HG03520 (cell line): Measurements from ENCODE around the gene LENG9.
A peak's percentile ranks its signal among the peaks of the same experiment; 100 is the strongest.
"Not testable (repeated sequence)": the region's sequence is repeated elsewhere in the genome, so short reads cannot be mapped to it uniquely, and the experiment has no call there.

ENCODE experiments used
- ATAC-seq: cut with Tn5 transposase; IDR thresholded peaks from one replicate; pipeline ENCODE4 v1.9.1; 2021; ENCODE audit warnings: mild to moderate bottlenecking, moderate library complexity; ENCODE audit not compliant: unreplicated experiment

LENG9 gene

GRCh38 chr19:54463531-54464043, at the start of gene LENG9:
TSS of gene LENG9 (minus strand) at chr19:54463778. CDS start at chr19:54463526, 252 bp downstream.
- peak; percentile 40 for ATAC-seq

GRCh38 chr19:54509200-54509940, 45.8 kb upstream of the LENG9 start:
- ATAC-seq = not testable (repeated sequence)

- ATAC-seq = not testable (repeated sequence)
Observed at GRCh38 chr19:54508487-54508886, 44.9 kb upstream of the LENG9 start.

- ATAC-seq = no peak
Observed at GRCh38 chr19:54507824-54508223, 44.2 kb upstream of the LENG9 start.

- not testable (repeated sequence) for ATAC-seq
Observed at GRCh38 chr19:54507038-54507717, 43.6 kb upstream of the LENG9 start.

GRCh38 chr19:54506079-54506478, 42.5 kb upstream of the LENG9 start:
- no peak for ATAC-seq

GRCh38 chr19:54505542-54505941, 42.0 kb upstream of the LENG9 start:
- ATAC-seq = not testable (repeated sequence)

GRCh38 chr19:54502518-54503048, 39.0 kb upstream of the LENG9 start, which contains the start of gene LAIR2:
TSS of gene LAIR2 (plus strand) at chr19:54502831. CDS start at chr19:54502919, 88 bp downstream.
- ATAC-seq = no peak

GRCh38 chr19:54498451-54498772, 34.8 kb upstream of the LENG9 start:
- ATAC-seq = not testable (repeated sequence)

GRCh38 chr19:54497747-54498450, 34.3 kb upstream of the LENG9 start:
- not testable (repeated sequence) for ATAC-seq

GRCh38 chr19:54495284-54495683, 31.7 kb upstream of the LENG9 start:
- not testable (repeated sequence) for ATAC-seq

GRCh38 chr19:54493967-54494585, 30.5 kb upstream of the LENG9 start:
- no peak for ATAC-seq

GRCh38 chr19:54493056-54493455, 29.5 kb upstream of the LENG9 start:
- not testable (repeated sequence) for ATAC-seq

GRCh38 chr19:54492568-54492967, 29.0 kb upstream of the LENG9 start:
- no peak for ATAC-seq

- no peak for ATAC-seq
Observed at GRCh38 chr19:54489766-54490165, 26.2 kb upstream of the LENG9 start.

- ATAC-seq = no peak
Observed at GRCh38 chr19:54489341-54489740, 25.8 kb upstream of the LENG9 start.

- ATAC-seq = no peak
Observed at GRCh38 chr19:54485851-54486250, 22.3 kb upstream of the LENG9 start.

- no peak for ATAC-seq
Observed at GRCh38 chr19:54484451-54484850, 20.9 kb upstream of the LENG9 start.

GRCh38 chr19:54482889-54483288, 19.3 kb upstream of the LENG9 start:
- no peak for ATAC-seq

- ATAC-seq = no peak
Observed at GRCh38 chr19:54481326-54481930, 17.9 kb upstream of the LENG9 start.
